HG03045 (cell line): Measurements from ENCODE around the gene ACKR2.

Experiments used
- ATAC-seq: cut with Tn5 transposase; IDR thresholded peaks from one replicate; pipeline ENCODE4 v1.9.1; 2021; ENCODE audit warnings: mild to moderate bottlenecking, moderate library complexity; ENCODE audit not compliant: unreplicated experiment

Gene ACKR2

DNA sequence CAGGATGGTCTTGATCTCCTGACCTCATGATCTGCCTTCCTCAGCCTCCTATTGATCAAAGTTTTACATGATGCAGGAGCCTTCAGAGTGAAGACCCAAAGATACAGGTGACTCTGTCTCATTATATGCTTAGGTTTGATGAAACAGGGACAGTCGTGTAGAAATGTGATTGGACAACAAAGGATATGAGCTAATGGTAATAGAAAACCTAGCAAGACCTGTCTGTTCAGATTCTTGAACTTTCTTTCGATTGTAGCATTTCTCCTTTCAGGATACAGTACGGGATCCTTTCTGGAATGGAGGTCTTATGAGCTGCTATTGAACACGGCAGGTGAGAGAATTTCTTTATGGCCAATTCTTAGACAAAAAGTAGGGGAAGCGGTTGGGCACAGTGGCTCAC, at the start of gene ACKR2:
ACKR2 (plus strand) TSS at position 244 of the 400 bp plus-strand sequence. CDS start 55,058 bp downstream, outside the sequence.
- ATAC-seq = no peak

DNA sequence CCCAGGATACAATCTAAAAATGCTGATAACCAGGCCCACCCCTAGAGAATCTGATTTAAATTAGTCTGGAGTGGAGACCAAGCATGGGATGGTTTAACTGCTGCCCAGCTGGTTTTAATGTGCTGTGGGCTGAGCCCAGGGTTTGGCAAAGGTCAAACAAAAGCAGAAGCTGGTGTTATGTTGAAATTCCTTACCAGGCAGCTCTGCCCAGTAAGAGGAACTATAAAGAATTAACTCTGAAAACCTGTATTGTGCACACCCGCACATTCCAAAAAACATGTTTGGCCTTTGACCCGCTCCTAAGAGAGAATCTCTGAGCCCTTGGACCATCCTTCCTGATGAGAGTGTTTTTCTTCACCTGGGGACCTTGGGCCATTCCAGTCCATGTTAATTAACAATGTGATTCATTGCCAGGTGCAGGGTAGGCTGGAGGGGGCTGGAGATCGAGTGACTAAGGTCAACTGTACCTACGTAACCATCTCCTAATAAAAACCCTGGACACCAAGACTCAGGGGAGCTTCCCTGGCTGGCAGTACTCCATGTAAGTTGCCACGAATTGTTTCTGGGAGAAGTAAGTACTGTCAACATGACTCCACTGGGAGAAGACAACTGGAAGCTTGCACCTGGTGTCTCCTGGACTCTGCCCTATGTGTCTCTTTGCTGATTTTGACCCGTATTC, 47.1 kb upstream of the ACKR2 start:
- no peak for ATAC-seq

- ATAC-seq = no peak
These were observed 46.2 kb upstream of the ACKR2 start for GRCh38 chr3:42763021-42763420.

DNA sequence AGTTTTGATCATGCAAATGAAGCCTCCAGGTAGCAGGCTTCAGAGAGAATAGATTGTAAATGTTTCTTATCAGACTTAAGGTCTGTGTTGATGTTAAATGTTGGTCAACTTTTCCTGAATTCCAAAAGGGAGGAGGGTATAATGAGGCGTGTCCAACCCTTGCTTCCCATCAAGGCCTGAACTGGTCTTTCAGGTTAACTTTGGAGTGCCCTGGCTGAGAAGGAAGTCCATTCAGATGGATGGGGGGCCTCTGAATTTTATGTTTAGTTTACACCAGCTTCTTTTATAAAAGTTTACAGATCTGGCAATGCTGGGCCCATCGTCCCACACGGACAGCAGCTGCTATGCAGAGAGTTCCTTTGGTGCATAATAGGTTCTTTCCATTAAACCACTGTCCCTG, 45.1 kb upstream of the ACKR2 start:
- ATAC-seq = no peak

GRCh38 chr3:42764561-42765295, 44.5 kb upstream of the ACKR2 start:
- ATAC-seq = no peak

DNA sequence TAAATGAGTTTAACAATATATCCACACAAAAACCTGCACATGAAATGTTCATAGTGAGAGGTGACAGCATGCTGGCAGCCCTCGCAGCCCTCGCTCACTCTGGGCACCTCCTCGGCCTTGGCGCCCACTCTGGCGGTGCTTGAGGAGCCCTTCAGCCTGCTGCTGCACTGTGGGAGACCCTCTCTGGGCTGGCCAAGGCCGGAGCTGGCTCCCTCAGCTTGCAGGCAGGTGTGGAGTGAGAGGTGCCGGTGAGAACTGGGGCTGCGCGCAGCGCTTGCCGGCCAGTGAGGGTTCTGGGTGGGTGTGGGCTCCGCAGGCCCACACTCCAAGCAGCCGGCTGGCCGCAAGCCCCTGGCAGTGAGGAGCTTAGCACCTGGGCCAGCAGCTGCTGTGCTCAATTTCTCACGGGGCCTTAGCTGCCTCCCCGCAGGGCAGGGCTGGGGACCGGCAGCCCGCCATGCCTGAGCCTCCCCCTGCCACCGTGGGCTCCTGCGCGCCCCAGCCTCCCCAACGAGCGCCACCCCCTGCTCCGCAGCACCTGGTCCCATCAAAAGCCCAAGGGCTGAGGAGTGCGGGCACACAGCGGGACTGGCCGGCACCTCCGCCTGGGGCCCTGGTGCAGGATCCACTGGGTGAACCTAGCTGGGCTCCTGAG, 39.6 kb upstream of the ACKR2 start:
- no peak for ATAC-seq

GRCh38 chr3:42771271-42771670, 38.0 kb upstream of the ACKR2 start:
- ATAC-seq = no peak

DNA sequence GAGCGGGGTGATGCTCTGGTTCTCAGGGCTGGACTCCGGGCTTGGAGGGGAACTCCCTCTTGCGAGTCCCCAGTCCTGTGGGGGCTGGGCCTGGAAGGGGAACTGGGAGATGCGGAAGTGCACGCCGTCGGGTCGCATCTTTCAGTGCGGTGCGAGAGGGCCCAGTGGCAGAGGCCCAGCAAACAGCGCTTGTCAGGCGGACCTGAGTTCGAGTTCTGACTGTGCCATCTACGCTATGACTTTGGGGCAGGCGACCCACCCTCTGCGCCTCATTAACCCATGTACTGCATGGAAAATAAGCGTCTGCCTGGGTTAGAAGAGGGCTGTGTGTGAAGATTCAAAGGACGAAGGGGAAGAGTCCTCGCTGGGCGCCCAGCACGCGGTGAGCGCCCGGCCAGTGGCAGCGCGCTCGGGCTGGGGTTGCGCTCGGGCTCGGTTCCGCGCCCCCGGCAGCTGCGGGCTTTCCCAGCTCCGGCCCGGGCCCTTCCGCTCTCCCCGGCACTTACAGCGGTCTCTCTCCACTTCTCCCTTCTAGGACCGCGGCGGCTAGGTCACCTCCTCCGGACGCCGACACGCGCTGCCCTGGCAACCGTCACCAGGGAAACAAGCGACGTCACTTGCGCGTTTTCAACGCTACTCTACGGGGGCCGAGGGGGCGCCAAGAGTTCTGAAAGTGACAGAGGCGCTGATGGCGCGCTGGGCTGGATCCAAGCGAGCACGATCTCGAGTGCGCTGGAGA, 36.4 kb upstream of the ACKR2 start, which contains the start of gene CCDC13:
CCDC13 (minus strand) TSS at position 584 of the 739 bp plus-strand sequence. CDS start 14,908 bp downstream, outside the sequence.
- ATAC-seq = peak; percentile 99

GRCh38 chr3:42773409-42773751, 35.9 kb upstream of the ACKR2 start:
- ATAC-seq = peak; percentile 9

- no peak for ATAC-seq
These were observed 30.6 kb upstream of the ACKR2 start for GRCh38 chr3:42778644-42779043.

DNA sequence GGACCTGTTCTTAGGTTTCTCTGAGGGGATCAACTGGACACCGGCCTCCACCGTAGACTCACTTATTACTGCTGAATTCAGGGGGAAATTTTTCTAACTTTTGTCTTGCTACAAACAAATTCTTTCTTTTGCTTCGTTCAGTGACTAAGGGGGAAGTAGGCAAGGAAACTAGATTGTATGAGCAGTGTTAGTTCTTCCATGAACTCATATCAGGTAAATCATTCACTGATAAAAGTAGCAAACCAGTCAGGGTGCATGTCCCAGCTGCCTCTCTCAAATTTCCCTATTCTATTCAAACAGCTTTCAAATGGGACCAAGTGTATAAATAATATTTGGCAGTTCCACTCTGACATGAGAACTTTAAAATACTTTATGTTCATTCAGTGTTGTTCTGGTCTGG, 28.8 kb upstream of the ACKR2 start:
- ATAC-seq = no peak

DNA sequence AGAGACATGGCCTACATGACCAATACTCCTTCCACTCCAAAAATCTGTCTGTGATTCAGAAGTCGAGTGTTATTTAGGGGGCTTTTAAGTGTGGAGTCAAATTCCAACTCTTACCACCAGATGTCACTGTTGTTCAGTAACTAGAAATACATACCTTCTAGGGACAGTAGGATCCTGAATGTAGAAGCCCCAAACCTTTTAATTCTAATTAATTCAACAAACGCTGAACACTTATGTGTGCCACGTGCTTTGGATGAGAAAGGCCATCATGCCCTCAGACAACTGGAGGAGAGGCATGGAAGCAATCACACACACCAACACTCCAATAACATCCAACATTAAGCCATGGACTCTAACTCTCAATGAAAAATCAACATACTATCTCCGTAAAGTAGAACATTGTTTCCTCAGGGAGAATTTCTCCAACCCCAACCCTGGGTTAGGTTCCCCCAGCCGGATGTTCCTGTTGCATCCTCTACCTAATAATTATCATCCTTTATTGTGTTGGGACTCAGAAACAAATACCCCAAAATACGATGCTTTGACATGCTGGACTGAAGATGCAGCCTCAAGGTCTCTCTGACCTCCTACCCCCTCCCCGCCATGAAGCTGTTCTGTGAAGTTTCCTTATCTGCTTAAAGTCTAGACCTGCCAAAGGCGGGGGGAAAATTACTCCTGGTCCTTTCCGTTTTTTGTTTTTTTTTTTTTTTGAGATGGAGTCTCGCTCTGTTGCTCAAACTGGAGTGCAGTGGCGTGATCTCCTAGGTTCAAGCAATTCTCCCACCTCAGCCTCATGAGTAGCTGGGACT, 28.1 kb upstream of the ACKR2 start:
- ATAC-seq = peak; percentile 68

GRCh38 chr3:42786212-42786611, 23.0 kb upstream of the ACKR2 start:
- ATAC-seq = no peak

DNA sequence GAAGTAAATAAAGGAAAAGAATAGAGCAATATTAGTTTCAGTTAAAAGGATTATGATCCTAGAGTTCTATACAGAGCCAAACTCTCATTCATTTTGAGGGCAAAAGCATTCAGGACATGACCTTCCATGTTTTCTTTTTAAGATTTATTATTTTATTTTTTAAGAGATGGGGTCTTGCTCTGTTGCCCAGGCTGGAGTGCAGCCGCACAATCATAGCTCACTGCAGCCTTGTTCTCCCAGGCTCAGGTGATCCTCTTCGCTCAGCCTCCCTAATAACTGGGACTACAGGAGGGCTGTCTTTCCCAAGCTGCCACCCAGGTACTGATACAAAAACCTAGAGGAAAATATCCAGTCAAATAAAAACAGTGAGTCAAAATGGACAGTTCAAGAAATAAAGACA, 22.6 kb upstream of the ACKR2 start:
- ATAC-seq = no peak

DNA sequence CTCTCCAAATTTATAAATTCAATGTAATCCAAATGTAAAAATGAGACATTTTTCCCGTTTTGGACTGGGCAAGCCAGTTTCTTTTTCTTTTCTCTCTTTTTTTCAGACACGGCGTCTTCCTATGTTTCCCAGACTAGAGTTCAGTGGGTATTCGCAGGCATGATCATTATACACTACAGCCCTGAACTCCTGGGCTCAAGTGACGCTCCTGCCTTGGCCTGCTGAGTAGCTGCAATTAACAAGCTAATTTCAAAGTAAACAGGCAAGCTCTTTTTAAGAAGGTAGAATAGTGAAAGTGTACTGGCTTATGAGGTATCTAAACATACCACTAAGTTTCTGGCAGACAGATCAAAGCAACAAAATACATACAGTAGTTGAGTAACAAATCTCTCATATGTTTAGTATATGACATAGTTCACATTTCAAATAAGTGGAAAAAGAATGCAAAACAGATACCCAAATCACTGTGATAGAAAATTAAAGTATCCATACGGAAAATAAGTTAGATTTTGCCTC, 18.5 kb upstream of the ACKR2 start:
- ATAC-seq = no peak

- no peak for ATAC-seq
These were observed 13.5 kb upstream of the ACKR2 start for GRCh38 chr3:42795621-42796181.

DNA sequence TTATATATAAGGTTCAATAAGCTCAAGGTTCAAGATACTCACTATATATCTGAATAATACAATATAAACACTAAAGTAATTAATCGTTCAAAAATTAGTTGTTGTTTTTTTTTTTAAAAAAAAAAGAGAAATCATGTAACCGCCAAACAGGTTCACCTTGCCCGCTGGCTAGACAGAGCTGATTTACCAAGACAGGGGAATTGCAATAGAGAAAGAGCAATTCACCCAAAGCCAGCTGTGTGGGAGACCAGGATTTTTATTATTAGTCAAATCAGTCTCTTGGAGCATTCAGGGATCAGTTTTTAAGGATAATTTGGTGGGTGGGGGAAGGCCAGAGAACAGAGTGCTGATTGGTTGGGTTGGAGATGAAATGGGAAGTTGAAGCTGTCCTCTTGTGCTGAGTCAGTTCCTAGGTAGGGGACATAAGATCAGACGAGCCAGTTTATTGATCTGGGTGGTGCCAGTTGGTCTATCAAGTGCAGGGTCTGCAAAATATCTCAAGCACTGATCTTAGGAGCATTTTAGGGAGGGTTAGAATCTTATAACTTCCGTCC, 12.8 kb upstream of the ACKR2 start:
- ATAC-seq = no peak

DNA sequence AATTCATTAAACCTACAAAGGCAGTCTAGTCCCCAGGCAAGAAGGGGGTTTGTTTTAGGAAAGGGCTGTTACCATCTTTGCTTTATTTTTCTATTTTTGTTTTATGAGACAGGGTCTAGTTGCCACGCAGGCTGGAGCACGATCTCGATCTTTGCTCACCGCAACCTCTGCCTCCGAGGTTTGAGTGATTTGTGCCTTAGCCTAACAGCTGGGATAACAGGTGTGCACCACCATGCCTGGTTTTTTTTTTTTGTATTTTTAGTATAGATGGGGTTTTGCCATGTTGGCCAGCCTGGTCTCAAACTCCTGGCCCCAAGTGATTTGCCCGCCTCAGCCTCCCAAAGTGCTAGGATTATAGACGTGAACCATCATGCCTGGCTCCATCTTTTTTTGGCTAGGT, 9.9 kb upstream of the ACKR2 start:
- no peak for ATAC-seq

DNA sequence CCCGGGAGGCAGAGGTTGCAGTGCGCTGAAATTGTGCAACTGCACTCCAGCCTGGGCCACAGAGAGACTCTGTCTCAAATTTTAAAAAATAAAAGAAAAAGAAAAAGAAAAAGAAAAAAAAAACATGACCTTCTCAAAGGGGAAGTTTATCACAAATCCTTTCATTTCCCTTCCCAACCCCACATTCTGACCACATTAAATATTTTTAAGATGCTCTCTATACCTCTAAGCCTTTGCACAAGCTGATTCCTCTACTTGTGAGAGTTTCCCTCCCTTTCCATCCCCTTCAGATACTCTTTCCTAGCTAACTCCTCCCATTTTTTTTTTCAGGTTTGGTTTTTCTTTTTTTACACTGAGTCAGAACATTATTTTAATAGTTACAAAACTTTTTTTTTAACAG, 9.0 kb upstream of the ACKR2 start:
- ATAC-seq = no peak
